GM18499 (cell line): ENCODE data around the gene RBFOX2.

ENCODE experiments used
- ATAC-seq: cut with Tn5 transposase; IDR thresholded peaks from one replicate; pipeline ENCODE4 v1.9.1; 2021; ENCODE audit warnings: moderate number of reproducible peaks; ENCODE audit not compliant: insufficient read depth, unreplicated experiment

RBFOX2 gene

GRCh38 chr22:35911877-35912276 lies 116.7 kb downstream of the RBFOX2 start:
- ATAC-seq = no peak

- ATAC-seq = no peak
These were observed 117.7 kb downstream of the RBFOX2 start for GRCh38 chr22:35910926-35911325.

- ATAC-seq = no peak
These were observed 118.4 kb downstream of the RBFOX2 start for GRCh38 chr22:35910003-35910769.

GRCh38 chr22:35905894-35906293 lies 122.7 kb downstream of the RBFOX2 start:
- no peak for ATAC-seq

- ATAC-seq = no peak
These were observed 123.9 kb downstream of the RBFOX2 start for GRCh38 chr22:35904752-35905151.

- no peak for ATAC-seq
These were observed 124.3 kb downstream of the RBFOX2 start for GRCh38 chr22:35904336-35904692.

GRCh38 chr22:35903571-35904335 lies 124.9 kb downstream of the RBFOX2 start:
- no peak for ATAC-seq

GRCh38 chr22:35900483-35901168 lies 128.0 kb downstream of the RBFOX2 start:
- no peak for ATAC-seq

GRCh38 chr22:35899736-35900135 lies 128.9 kb downstream of the RBFOX2 start:
- no peak for ATAC-seq

GRCh38 chr22:35896111-35896705 lies 132.4 kb downstream of the RBFOX2 start:
- ATAC-seq = no peak

- ATAC-seq = no peak
These were observed 133.5 kb downstream of the RBFOX2 start for GRCh38 chr22:35894937-35895708.

GRCh38 chr22:35894464-35894878 lies 134.2 kb downstream of the RBFOX2 start:
- no peak for ATAC-seq

GRCh38 chr22:35893698-35894097 lies 134.9 kb downstream of the RBFOX2 start:
- no peak for ATAC-seq

- no peak for ATAC-seq
These were observed 136.4 kb downstream of the RBFOX2 start for GRCh38 chr22:35892192-35892591.

GRCh38 chr22:35891442-35891841 lies 137.2 kb downstream of the RBFOX2 start:
- no peak for ATAC-seq

GRCh38 chr22:35889071-35889470 lies 139.6 kb downstream of the RBFOX2 start:
- ATAC-seq = no peak

- no peak for ATAC-seq
These were observed 140.3 kb downstream of the RBFOX2 start for GRCh38 chr22:35888181-35888870.

- ATAC-seq = no peak
These were observed 141.2 kb downstream of the RBFOX2 start for GRCh38 chr22:35887296-35887875.

GRCh38 chr22:35886309-35886708 lies 142.3 kb downstream of the RBFOX2 start:
- no peak for ATAC-seq
